HEK293 (cell line): ENCODE results near the gene PDE4D.

Experiments used
- CTCF ChIA-PET: fragments of 350-600 bp; formaldehyde crosslinking; extraction: SDS; loops from one replicate; lab custom pipeline; 2021; ENCODE audit warnings: antibody characterized with exemption; lab: Yijun Ruan, JAX
- POLR2A ChIA-PET: fragments of 300-600 bp; formaldehyde crosslinking; extraction: SDS; loops from one replicate; lab custom pipeline; 2020; ENCODE audit warnings: antibody characterized with exemption, inconsistent platforms; lab: Yijun Ruan, JAX
- H3K27ac ChIP-seq: fragments of 200-500 bp; sonication (Bioruptor generic); 2 replicates; pipeline ENCODE4 v1.5.1; 2014; ENCODE audit warnings: low read depth, low read length, control low read depth, inconsistent platforms; ENCODE audit errors: extremely low read depth
- H3K36me3 ChIP-seq, 2 experiments: fragments of 200-500 bp in 1 of 2; sonication (Bioruptor generic) in 1 of 2; 1 replicate in 1 of 2; 2 replicates in 1 of 2; pipeline ENCODE4 v1.5.1; 2014 to 2017; ENCODE audit warnings: inconsistent platforms in 2 of 2, low read length in 2 of 2; ENCODE audit not compliant: control insufficient read depth in 2 of 2, insufficient read depth in 1 of 2
- H3K4me1 ChIP-seq: fragments of 200-500 bp; sonication (Bioruptor generic); 2 replicates; pipeline ENCODE4 v1.5.1; 2014; ENCODE audit warnings: mild to moderate bottlenecking, low read length, inconsistent platforms; ENCODE audit not compliant: control insufficient read depth, insufficient read depth
- H3K4me3 ChIP-seq: 2 replicates; pipeline ENCODE4 v1.5.1; 2011; ENCODE audit warnings: low read depth, mild to moderate bottlenecking, control low read depth, low read length, moderate library complexity
- H3K9me3 ChIP-seq: fragments of 200-500 bp; sonication (Bioruptor generic); 2 replicates; pipeline ENCODE4 v1.5.1; 2014; ENCODE audit warnings: low read depth, low read length, inconsistent platforms; ENCODE audit not compliant: control insufficient read depth, insufficient read depth
- BCL6B ChIP-seq: fragments of 450-650 bp; formaldehyde crosslinking; IDR thresholded peaks from 2 replicates; pipeline ENCODE4 v1.5.1; 2017; ENCODE audit warnings: missing biosample characterization, missing genetic modification characterization
- CTCF ChIP-seq: fragments of 450-650 bp; formaldehyde crosslinking; IDR thresholded peaks from 2 replicates; pipeline ENCODE4 v1.5.1; 2016; ENCODE audit warnings: missing biosample characterization, missing genetic modification characterization
- GFI1B ChIP-seq: fragments of 450-650 bp; formaldehyde crosslinking; IDR thresholded peaks from 2 replicates; pipeline ENCODE4 v1.5.1; 2016; ENCODE audit warnings: missing biosample characterization, missing genetic modification characterization
- KLF16 ChIP-seq: fragments of 450-650 bp; formaldehyde crosslinking; IDR thresholded peaks from 2 replicates; pipeline ENCODE4 v1.5.1; 2017; ENCODE audit warnings: missing biosample characterization, missing genetic modification characterization
- PRDM10 ChIP-seq: fragments of 450-650 bp; formaldehyde crosslinking; IDR thresholded peaks from 2 replicates; pipeline ENCODE4 v1.5.1; 2016; ENCODE audit warnings: missing biosample characterization, missing genetic modification characterization
- SP7 ChIP-seq: fragments of 450-650 bp; formaldehyde crosslinking; IDR thresholded peaks from 2 replicates; pipeline ENCODE4 v1.5.1; 2016; ENCODE audit warnings: missing biosample characterization, missing genetic modification characterization
- ZBTB1 ChIP-seq: fragments of 450-650 bp; formaldehyde crosslinking; IDR thresholded peaks from 2 replicates; pipeline ENCODE4 v1.5.1; 2016; ENCODE audit warnings: missing biosample characterization, missing genetic modification characterization
- ZBTB7A ChIP-seq: fragments of 450-650 bp; formaldehyde crosslinking; IDR thresholded peaks from 2 replicates; pipeline ENCODE4 v1.5.1; 2016; ENCODE audit warnings: low read depth, missing biosample characterization, missing genetic modification characterization
- ZNF18 ChIP-seq: fragments of 450-650 bp; formaldehyde crosslinking; IDR thresholded peaks from 2 replicates; pipeline ENCODE4 v1.5.1; 2016; ENCODE audit warnings: missing biosample characterization, missing genetic modification characterization
- ZNF292 ChIP-seq: fragments of 450-650 bp; formaldehyde crosslinking; IDR thresholded peaks from 2 replicates; pipeline ENCODE4 v1.5.1; 2016; ENCODE audit warnings: low read depth, missing biosample characterization, missing genetic modification characterization, borderline replicate concordance
- ZNF501 ChIP-seq: fragments of 450-650 bp; formaldehyde crosslinking; IDR thresholded peaks from 2 replicates; pipeline ENCODE4 v1.5.1; 2016; ENCODE audit warnings: missing biosample characterization, missing genetic modification characterization
- ZNF544 ChIP-seq: fragments of 450-650 bp; formaldehyde crosslinking; IDR thresholded peaks from 2 replicates; pipeline ENCODE4 v1.5.0; 2017; ENCODE audit warnings: missing biosample characterization, missing genetic modification characterization
- ZNF610 ChIP-seq: fragments of 450-650 bp; formaldehyde crosslinking; IDR thresholded peaks from 2 replicates; pipeline ENCODE4 v1.5.1; 2016; ENCODE audit warnings: missing biosample characterization, missing genetic modification characterization, borderline replicate concordance
- ZNF791 ChIP-seq: fragments of 450-650 bp; formaldehyde crosslinking; IDR thresholded peaks from 2 replicates; pipeline ENCODE4 v1.5.1; 2016; ENCODE audit warnings: missing biosample characterization, missing genetic modification characterization
- ZNF837 ChIP-seq: fragments of 450-650 bp; formaldehyde crosslinking; IDR thresholded peaks from 2 replicates; pipeline ENCODE4 v1.5.1; 2016; ENCODE audit warnings: missing biosample characterization, missing genetic modification characterization
- ZSCAN30 ChIP-seq: fragments of 450-650 bp; IDR thresholded peaks from 2 replicates; pipeline ENCODE4 v1.5.1; 2018; ENCODE audit warnings: missing biosample characterization, mild to moderate bottlenecking, missing genetic modification characterization, moderate library complexity

Gene PDE4D

GRCh38 chr5:59828623-59829022 lies 64.9 kb downstream of the PDE4D start:
- CTCF ChIA-PET: interaction anchor here (1.2 kb wide), 1 partner anchor 14 kb away, joined by 3 read pairs; no protein-coding TSS in a partner anchor
- H3K27ac ChIP-seq: no peak overlapping the region

More at GRCh38 chr5:59828623-59829022, 64.9 kb downstream of the PDE4D start:
- no peak for TF ChIP-seq ZNF501 (tag by site-specific recombination)
- TF ChIP-seq SP7 (tag by site-specific recombination): no peak
- TF ChIP-seq CTCF (tag by site-specific recombination): no peak
- no peak for TF ChIP-seq ZNF837 (tag by site-specific recombination)
- TF ChIP-seq ZSCAN30: no peak
- TF ChIP-seq ZBTB7A (tag by site-specific recombination): no peak
- TF ChIP-seq ZNF292 (tag by site-specific recombination): no peak
- no peak for TF ChIP-seq GFI1B (tag by site-specific recombination)
- TF ChIP-seq BCL6B (tag by site-specific recombination): no peak
- no peak for TF ChIP-seq ZNF544 (tag by site-specific recombination)
- TF ChIP-seq ZNF610 (tag by site-specific recombination): no peak
- no peak for TF ChIP-seq ZNF18 (tag by site-specific recombination)
- no peak for TF ChIP-seq KLF16
- TF ChIP-seq ZBTB1 (tag by site-specific recombination): no peak
- no peak for TF ChIP-seq PRDM10
- TF ChIP-seq ZNF791: no peak
- Histone ChIP-seq H3K4me1 (peaks cover 5% of the 10 kb centered on the region; the same call in 1 of the 2 replicates), H3K36me3 (no peaks in the 10 kb centered on the region), H3K9me3 (no peaks in the 10 kb centered on the region), H3K4me3 (no peak overlapping the region)
- POLR2A ChIA-PET: no interaction called here
